ENCODE data around the gene RBPJL.

RBPJL gene

DNA sequence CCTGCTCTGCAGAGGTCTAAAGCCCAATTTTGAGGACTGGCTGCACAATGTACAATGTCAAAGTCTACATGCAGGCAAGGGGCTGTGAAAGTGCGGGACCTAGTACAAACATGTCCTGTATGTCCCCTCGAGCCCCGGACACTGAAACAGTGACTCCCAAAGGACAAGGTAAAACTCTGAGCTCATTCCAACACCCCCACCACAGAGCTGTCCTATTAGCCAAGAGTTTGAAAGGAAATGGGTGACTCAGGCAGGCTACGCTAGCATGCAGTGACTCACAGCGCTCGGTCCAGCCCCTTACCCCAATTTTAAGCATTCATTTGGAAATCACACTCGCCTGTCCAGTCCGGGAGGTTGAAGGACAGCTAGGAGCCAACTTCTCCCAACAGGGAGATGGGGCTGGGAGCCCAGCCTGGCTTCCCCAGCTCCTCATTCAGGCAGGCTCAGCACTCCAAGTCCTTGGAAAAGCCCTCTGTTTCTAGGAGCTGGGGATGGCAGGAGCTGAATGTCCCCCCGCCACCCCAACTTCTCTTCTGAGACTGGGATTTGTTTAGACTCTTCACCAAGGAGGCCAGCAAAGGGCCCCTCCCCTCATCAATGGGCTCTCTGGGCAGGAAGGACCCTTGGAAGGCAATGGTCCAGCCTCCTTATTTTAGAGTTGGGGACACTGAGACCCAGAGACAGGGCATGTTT is 37.7 kb downstream of the RBPJL start:
- CTCF ChIA-PET = interaction anchor here (0.6 to 1.0 kb wide), 2 partner anchors 25 to 733 kb away, joined by 3 read pairs; no protein-coding TSS in a partner anchor
- TF ChIP-seq FOXM1 (IDR thresholded peaks at IDR 0.05; ENCODE audit: borderline replicate concordance) (no peak), SP1 (IDR thresholded peaks at IDR 0.05) (no peak), NFRKB (IDR thresholded peaks at IDR 0.05) (no peak), CTBP1 (IDR thresholded peaks at IDR 0.05; ENCODE audit: borderline replicate concordance) (no peak), TARDBP (IDR thresholded peaks at IDR 0.05) (no peak), FOXA1 (IDR thresholded peaks at IDR 0.05) (no peak), HDGF (IDR thresholded peaks at IDR 0.05; ENCODE audit: borderline replicate concordance) (no peak), ARNT (IDR thresholded peaks at IDR 0.05) (no peak), ELF4 (IDR thresholded peaks at IDR 0.05) (no peak), ZNF384 (IDR thresholded peaks at IDR 0.05) (no peak), LEF1 (IDR thresholded peaks at IDR 0.05; ENCODE audit: borderline replicate concordance) (no peak), SUZ12 (IDR thresholded peaks at IDR 0.05) (no peak), FOXK2 (IDR thresholded peaks at IDR 0.05) (no peak), L3MBTL2 (conservative IDR thresholded peaks at IDR 0.05) (no peak)
- TF ChIP-seq, protein P1, sequence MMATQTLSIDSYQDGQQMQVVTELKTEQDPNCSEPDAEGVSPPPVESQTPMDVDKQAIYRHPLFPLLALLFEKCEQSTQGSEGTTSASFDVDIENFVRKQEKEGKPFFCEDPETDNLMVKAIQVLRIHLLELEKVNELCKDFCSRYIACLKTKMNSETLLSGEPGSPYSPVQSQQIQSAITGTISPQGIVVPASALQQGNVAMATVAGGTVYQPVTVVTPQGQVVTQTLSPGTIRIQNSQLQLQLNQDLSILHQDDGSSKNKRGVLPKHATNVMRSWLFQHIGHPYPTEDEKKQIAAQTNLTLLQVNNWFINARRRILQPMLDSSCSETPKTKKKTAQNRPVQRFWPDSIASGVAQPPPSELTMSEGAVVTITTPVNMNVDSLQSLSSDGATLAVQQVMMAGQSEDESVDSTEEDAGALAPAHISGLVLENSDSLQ (IDR thresholded peaks at IDR 0.05) = no peak
- DNase-seq (ENCODE audit: extremely low spot score) = no peak
- POLR2A ChIA-PET = interaction anchor here (1.0 to 1.4 kb wide), 5 partner anchors 10 to 93 kb away, joined by 3 to 7 read pairs (median 4); partner anchors contain the start of gene SYS1

DNA sequence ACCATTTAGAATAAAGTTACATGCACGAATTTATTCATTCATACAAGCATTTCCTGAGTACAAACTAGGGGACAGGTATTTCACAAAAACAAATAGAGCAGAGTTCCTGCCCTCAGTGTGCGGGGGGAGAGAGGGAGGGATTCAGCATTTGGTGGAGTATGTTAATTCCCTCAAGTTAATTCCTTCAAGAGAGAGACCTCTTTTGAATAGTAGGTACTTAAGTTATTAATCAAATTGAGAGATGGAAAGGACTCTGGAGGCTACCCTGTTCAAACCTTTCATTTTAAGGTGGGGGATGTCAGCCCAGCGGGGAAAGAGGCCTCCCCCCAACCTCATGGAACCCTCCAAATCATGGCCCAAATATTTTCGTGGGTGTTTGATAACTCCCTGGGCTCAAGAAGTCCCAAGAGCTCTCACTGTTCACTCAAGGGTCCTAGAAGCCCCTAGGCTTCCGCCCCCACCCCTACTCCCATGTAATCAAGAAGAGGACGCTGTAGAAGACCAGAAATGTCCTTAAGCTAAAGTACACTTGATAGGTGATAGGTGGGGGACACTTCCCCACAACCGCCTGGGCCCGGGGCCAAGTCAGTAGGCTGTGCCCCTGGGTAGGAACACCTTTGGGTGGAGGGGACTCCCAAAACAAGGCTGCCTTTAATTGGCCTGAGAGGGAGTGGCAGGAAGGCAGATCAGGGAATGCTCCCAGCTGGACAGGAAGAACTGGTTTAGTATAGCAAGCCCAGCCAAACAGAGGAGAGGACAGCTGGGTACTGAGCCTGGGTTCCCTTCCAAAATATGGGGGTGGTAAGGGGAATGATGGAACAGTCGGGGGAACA is 38.7 kb downstream of the RBPJL start:
- ChIA-PET POLR2A (interaction anchor here (0.6 kb wide), 1 partner anchor 10 kb away, joined by 3 read pairs; no protein-coding TSS in a partner anchor), CTCF (interaction anchor here (0.6 kb wide), 1 partner anchor 732 kb away, joined by 3 read pairs; no protein-coding TSS in a partner anchor)
- TF ChIP-seq BHLHE40 (IDR thresholded peaks at IDR 0.05; ENCODE audit: borderline replicate concordance) (no peak), L3MBTL2 (conservative IDR thresholded peaks at IDR 0.05) (no peak), ARNT (IDR thresholded peaks at IDR 0.05) (no peak), NFRKB (IDR thresholded peaks at IDR 0.05) (no peak), FOXA1 (IDR thresholded peaks at IDR 0.05) (no peak), ZNF384 (IDR thresholded peaks at IDR 0.05) (no peak), ELF4 (IDR thresholded peaks at IDR 0.05) (no peak), SUZ12 (IDR thresholded peaks at IDR 0.05) (no peak), SP1 (IDR thresholded peaks at IDR 0.05) (no peak), LEF1 (IDR thresholded peaks at IDR 0.05; ENCODE audit: borderline replicate concordance) (no peak), FOXM1 (IDR thresholded peaks at IDR 0.05; ENCODE audit: borderline replicate concordance) (no peak), HDGF (IDR thresholded peaks at IDR 0.05; ENCODE audit: borderline replicate concordance) (no peak), CTBP1 (IDR thresholded peaks at IDR 0.05; ENCODE audit: borderline replicate concordance) (no peak), TARDBP (IDR thresholded peaks at IDR 0.05) (no peak), FOXK2 (IDR thresholded peaks at IDR 0.05) (no peak)
- TF ChIP-seq, protein P1 (IDR thresholded peaks at IDR 0.05) = no peak
- DNase-seq (ENCODE audit: extremely low spot score) = no peak

DNA sequence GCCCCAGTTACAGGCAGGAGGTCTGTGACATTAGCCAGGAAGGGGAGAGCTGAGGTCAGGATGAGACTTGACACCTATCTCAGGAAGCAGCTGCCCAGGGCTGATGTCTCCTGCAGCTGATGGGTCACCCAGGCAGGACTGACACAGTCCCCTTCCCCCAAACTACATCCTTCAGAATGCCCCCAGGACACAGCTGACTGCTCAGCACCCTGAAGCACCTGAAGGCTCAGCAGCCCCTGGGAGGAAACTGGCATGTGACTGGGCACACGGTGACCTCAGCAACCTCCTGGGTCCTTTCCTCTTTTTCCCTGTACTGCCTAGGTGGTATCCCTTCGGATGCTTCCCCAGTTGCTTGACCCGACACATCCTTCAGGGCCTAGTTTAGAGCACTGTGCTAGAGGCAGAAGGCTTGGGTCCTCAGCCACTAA is 39.7 kb downstream of the RBPJL start:
- DNase-seq (ENCODE audit: extremely low spot score) = no peak
- ChIA-PET CTCF (no interaction called here), POLR2A (no interaction called here)
- TF ChIP-seq FOXA1 (IDR thresholded peaks at IDR 0.05) (no peak), LEF1 (IDR thresholded peaks at IDR 0.05; ENCODE audit: borderline replicate concordance) (no peak), HDGF (IDR thresholded peaks at IDR 0.05; ENCODE audit: borderline replicate concordance) (no peak), BHLHE40 (IDR thresholded peaks at IDR 0.05; ENCODE audit: borderline replicate concordance) (no peak), FOXK2 (IDR thresholded peaks at IDR 0.05) (no peak), TARDBP (IDR thresholded peaks at IDR 0.05) (no peak), FOXM1 (IDR thresholded peaks at IDR 0.05; ENCODE audit: borderline replicate concordance) (no peak), ZNF384 (IDR thresholded peaks at IDR 0.05) (no peak), ARNT (IDR thresholded peaks at IDR 0.05) (no peak)

GRCh38 chr20:45346851-45347250 is 40.2 kb downstream of the RBPJL start:
- TF ChIP-seq BHLHE40 (IDR thresholded peaks at IDR 0.05; ENCODE audit: borderline replicate concordance) (no peak), LEF1 (IDR thresholded peaks at IDR 0.05; ENCODE audit: borderline replicate concordance) (no peak), SUZ12 (IDR thresholded peaks at IDR 0.05) (no peak), FOXA1 (IDR thresholded peaks at IDR 0.05) (no peak), TARDBP (IDR thresholded peaks at IDR 0.05) (no peak), NFRKB (IDR thresholded peaks at IDR 0.05) (no peak), HDGF (IDR thresholded peaks at IDR 0.05; ENCODE audit: borderline replicate concordance) (no peak), ZNF384 (IDR thresholded peaks at IDR 0.05) (no peak), FOXM1 (IDR thresholded peaks at IDR 0.05; ENCODE audit: borderline replicate concordance) (no peak), FOXK2 (IDR thresholded peaks at IDR 0.05) (no peak), ARNT (IDR thresholded peaks at IDR 0.05) (no peak), SP1 (IDR thresholded peaks at IDR 0.05) (no peak), ELF4 (IDR thresholded peaks at IDR 0.05) (no peak), L3MBTL2 (conservative IDR thresholded peaks at IDR 0.05) (no peak)
- TF ChIP-seq, protein P1 (IDR thresholded peaks at IDR 0.05) = no peak
- CTCF ChIA-PET = interaction anchor here (0.7 kb wide), 1 partner anchor 26 kb away, joined by 3 read pairs; no protein-coding TSS in a partner anchor
- DNase-seq (ENCODE audit: extremely low spot score) = no peak
- POLR2A ChIA-PET = interaction anchor here (0.7 to 3.2 kb wide), 5 partner anchors 11 to 69 kb away, joined by 3 to 16 read pairs (median 4); partner anchors contain the start of genes PIGT and SYS1

All from HEK293T (cell line).